ENCODE measurements around the gene SLC35F5.

SLC35F5 gene

DNA sequence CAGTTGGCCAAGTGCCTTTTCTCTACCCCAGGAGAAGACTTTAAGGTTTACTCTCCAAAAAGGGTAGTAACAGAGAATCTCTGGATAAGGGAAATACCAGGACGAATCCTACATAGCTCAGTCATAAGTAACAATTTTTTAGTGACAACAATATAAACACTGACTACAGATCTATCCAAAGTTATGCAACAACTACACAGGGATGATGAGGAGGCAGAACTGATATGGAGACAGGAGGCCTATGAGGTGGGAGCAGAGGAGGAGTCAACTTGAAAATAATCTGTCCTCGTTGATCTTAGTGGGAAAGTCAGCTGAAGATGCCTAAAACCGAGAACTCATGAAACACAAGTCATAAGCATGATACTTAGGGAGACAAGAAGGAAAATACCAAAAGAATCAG lies 40.2 kb downstream of the SLC35F5 start:
- TF ChIP-seq, protein P1, sequence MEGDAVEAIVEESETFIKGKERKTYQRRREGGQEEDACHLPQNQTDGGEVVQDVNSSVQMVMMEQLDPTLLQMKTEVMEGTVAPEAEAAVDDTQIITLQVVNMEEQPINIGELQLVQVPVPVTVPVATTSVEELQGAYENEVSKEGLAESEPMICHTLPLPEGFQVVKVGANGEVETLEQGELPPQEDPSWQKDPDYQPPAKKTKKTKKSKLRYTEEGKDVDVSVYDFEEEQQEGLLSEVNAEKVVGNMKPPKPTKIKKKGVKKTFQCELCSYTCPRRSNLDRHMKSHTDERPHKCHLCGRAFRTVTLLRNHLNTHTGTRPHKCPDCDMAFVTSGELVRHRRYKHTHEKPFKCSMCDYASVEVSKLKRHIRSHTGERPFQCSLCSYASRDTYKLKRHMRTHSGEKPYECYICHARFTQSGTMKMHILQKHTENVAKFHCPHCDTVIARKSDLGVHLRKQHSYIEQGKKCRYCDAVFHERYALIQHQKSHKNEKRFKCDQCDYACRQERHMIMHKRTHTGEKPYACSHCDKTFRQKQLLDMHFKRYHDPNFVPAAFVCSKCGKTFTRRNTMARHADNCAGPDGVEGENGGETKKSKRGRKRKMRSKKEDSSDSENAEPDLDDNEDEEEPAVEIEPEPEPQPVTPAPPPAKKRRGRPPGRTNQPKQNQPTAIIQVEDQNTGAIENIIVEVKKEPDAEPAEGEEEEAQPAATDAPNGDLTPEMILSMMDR (IDR thresholded peaks at IDR 0.05), result no peak

GRCh38 chr2:113712941-113713340 lies 43.5 kb downstream of the SLC35F5 start:
- TF ChIP-seq, protein P1 (IDR thresholded peaks at IDR 0.05), result no peak

GRCh38 chr2:113711851-113712250 lies 44.6 kb downstream of the SLC35F5 start:
- TF ChIP-seq, protein P1 (IDR thresholded peaks at IDR 0.05), result no peak

DNA sequence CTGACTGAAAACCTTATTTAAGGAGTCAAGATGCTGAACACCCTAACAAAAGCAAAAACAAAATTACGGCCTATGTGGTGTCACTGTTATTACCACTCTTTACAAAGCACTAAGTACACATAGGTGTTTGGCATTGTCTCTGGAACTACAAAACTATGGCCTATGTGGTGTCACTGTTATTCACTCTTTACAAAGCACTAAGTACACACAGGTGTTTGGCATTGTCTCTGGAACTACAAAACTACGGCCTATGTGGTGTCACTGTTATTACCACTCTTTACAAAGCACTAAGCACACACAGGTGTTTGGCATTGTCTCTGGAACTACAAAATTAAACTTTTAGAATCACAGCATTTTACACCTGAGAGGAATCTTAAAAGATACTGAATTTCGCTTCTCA lies 47.4 kb downstream of the SLC35F5 start:
- TF ChIP-seq, protein P1 (IDR thresholded peaks at IDR 0.05), result no peak

- TF ChIP-seq, protein P1 (IDR thresholded peaks at IDR 0.05), result no peak
These were observed 49.3 kb downstream of the SLC35F5 start for GRCh38 chr2:113707106-113707505.

DNA sequence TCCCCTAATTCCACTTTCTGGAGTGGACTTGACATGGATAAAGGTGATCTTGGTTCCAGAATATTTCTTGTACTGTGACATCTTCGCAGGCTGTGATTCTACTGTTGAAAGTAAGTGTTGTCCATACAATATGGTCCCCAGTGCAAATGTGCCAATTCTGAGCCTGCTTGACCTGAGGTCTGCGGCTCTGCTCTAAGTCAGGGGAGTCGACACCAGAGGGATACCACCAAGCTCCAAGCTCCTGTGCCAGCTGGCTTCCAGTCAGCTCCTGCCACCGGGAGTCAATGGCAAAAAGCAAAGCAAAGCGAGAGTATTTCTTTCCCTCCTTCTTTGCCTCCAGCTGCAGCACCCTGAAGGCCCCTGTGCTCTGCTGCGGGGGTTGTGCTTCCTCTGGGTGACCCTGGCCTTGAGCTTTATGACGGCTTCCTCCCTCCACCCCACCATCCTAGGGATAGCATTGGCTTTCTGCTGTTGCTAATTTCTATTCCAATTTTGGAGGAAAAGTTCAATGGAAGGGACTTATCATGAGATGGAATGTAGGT lies 50.4 kb downstream of the SLC35F5 start:
- TF ChIP-seq, protein P1 (IDR thresholded peaks at IDR 0.05), result no peak

GRCh38 chr2:113703386-113704299 lies 52.8 kb downstream of the SLC35F5 start:
- TF ChIP-seq, protein P1 (IDR thresholded peaks at IDR 0.05), result no peak
